GM12874 (cell line): ENCODE data around the gene DCBLD2.

Experiments used
- TF ChIP-seq, protein P1 (sequence below): IDR thresholded peaks from 2 replicates; pipeline ENCODE4 v1.5.1; 2011; ENCODE audit warnings: low read depth, mild to moderate bottlenecking, control low read depth, low read length, moderate library complexity; ENCODE audit not compliant: insufficient read depth

DCBLD2 gene

DNA sequence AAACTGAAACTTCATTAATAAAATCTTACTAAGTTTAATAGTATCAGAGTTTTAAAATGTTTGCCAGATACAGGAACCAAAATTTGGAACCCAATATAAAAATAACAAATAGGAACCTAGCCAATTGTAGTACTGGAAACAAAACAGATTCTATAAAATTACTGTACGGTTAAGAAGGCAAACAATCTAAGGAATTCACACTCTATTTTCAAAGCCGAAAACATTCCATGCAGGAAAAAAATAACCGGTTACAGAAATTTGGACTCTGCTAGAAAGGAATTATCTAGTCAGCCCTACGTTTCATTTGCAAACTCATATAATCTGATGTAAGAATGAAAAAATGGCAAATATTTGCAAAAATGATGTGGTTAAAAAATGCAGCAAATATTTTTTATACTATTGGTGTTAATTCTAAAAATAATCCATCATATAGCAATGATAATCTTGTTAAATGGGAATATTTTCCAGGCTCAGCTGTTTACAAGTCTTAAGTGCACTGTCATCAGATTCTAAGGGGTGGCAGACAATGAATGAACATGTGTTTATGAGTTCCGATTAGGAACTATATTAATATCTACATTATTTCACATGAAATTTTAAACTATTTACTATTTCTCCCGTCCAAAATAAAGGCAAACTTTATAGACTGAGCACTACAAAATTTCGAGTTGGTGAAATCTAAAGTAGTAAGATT lies 58.1 kb downstream of the DCBLD2 start:
- TF ChIP-seq, protein P1, sequence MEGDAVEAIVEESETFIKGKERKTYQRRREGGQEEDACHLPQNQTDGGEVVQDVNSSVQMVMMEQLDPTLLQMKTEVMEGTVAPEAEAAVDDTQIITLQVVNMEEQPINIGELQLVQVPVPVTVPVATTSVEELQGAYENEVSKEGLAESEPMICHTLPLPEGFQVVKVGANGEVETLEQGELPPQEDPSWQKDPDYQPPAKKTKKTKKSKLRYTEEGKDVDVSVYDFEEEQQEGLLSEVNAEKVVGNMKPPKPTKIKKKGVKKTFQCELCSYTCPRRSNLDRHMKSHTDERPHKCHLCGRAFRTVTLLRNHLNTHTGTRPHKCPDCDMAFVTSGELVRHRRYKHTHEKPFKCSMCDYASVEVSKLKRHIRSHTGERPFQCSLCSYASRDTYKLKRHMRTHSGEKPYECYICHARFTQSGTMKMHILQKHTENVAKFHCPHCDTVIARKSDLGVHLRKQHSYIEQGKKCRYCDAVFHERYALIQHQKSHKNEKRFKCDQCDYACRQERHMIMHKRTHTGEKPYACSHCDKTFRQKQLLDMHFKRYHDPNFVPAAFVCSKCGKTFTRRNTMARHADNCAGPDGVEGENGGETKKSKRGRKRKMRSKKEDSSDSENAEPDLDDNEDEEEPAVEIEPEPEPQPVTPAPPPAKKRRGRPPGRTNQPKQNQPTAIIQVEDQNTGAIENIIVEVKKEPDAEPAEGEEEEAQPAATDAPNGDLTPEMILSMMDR = no peak

DNA sequence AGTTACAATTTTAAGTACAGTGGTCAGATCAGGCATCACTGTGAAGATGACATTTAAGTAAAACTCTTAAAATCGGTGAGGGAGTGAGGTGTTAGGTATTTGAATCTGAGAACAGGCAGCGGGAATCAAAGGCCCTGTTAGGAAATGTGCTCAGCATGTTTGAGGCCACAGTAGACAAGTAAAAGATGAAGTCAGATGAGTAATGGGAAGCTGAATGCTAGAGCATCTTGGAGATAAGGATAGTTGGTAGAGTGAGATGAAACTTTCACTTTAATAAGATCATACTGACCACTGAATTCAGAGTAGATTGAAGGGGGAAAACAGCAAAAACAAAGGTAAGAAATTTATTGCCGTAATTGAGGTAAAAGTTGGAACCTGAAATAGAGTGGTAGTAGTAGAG lies 61.6 kb downstream of the DCBLD2 start:
- TF ChIP-seq, protein P1 = no peak

DNA sequence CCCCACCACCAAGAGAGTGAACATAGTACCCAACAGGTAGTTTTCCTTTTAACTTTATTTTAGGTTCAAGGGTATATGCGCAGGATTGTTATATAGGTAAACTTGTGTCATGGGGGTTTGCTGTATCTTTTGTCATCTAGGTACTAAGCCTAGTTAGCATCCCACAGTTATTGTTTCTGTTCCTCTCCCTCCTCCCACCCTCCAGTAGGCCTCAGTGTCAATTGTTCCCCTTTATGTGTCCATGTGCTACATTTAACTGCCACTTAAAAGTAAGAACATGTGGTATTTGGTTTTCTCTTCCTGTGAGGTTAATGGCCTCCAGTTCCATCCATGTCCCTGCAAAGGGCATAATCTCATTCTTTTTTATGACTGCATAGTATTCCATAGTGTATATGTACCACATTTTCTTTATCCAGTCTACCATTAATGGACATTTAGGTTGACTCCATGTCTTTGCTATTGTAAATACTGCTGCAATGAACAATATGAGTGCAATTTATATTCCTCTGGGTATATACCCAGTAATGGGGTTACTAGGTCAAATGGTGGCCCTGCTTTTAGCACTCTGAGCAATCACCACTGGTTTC lies 72.2 kb downstream of the DCBLD2 start:
- TF ChIP-seq, protein P1 = no peak

DNA sequence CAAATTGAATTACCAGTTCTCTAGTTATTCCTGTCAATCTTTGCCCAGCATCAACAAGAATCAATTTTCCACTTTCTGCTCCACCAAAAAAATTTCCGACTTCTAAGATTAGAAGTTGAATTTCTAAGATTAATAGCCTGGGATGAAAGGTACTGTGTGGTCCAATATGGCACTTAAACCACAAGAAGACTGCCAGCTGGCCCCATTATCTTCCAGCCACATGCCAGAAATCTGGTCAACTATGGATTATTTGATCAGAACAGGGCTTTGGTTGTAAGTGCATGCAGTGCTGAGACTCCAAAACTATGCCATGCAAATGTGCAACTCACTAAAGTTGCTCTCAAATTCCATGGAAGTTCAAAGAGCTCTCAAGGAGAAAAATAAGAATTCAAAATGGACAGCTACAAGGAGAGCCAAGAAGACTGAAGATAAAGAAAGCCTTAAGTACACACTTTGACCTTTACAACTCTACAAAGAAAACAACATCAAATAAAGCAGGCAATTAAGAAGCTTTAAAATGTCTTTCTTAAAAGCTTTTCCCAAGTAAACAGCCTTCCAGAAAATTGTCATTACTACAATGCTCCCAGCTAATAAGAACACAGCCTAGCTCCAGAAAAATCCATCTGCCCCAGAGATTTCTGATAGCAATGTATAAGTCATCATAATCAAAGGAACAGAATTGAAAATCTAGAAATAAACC lies 74.1 kb downstream of the DCBLD2 start:
- TF ChIP-seq, protein P1 = no peak

DNA sequence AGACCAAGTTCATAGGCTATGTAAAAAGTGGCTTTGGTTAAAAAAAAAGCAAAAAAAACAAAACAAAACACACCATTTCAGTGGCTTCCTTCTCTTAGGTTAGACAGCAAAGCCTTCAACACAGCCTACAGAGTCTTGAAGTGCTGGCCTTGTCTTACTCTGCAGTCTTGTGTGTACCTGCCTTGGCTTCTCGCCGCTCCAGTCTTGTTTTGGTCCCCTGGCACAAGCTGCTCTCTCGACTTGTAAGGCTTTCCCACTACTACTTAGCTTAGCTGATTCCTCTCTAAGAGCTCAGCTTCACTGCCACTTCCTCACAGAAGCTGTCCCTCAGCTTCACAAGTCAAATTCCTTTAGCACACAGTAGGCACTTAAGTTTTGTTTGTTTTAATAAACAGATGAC lies 75.4 kb downstream of the DCBLD2 start:
- TF ChIP-seq, protein P1 = no peak

DNA sequence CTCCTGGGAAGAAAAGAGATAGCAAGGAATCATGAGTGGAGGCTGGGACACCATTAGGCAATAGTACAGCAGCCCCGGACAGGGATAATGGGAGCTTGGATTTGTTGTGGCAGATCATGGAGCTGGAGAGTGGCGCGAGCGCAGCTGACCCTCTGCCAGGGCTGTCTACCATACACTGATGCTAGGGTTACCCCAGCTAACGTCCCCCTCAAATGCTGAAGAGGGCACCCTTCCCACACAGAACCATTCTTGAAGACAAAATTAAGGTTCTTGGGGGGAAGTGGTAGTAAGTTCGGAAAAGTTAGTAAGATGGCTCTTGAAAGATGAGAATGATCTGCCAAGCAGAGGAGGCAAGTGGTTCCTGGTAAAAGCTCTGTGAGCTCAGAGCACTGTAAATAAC lies 77.2 kb downstream of the DCBLD2 start:
- TF ChIP-seq, protein P1 = no peak

DNA sequence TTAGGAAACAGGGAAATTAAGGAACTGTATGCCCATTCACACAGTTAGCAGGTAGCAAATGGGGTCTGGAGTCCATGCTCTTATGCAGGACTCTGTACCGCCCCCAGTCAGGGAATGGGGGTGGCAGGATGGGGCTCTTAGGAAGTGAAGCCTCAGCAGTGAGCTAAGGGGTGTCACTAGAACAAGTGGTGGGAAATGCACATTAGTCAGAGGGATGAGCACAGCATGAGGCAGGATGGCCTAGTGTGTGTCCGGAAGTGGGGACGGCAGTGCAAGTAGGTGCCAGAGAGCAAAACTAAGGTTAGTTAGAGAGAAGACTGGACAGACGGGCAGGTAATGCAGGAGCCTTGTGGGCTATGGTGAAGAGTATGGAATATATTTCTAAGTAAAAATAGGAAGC lies 77.7 kb downstream of the DCBLD2 start:
- TF ChIP-seq, protein P1 = no peak
